HepG2 (cell line): ENCODE results near the gene ADSS1. TPM values are rescaled to one million over a fixed set of nuclear protein-coding genes. Genes with fewer than 3 reads are reported as not detected.
A peak's percentile ranks its signal among the peaks of the same experiment; 100 is the strongest.

Experiments used
- AKAP8 ChIP-seq: sonication (generic); formaldehyde crosslinking; IDR thresholded peaks from 2 replicates; pipeline ENCODE4 v1.5.1; 2020; ENCODE audit warnings: mild to moderate bottlenecking, missing genetic modification reagents
- CBX5 ChIP-seq: sonication (generic); formaldehyde crosslinking; IDR thresholded peaks from 2 replicates; pipeline ENCODE4 v1.4.0; 2020; ENCODE audit warnings: missing genetic modification reagents, borderline replicate concordance
- CTCF ChIP-seq: sonication (generic); formaldehyde crosslinking; IDR thresholded peaks from 2 replicates; pipeline ENCODE4 v1.5.0; 2020; ENCODE audit warnings: mild to moderate bottlenecking, missing genetic modification reagents, moderate library complexity
- DZIP1 ChIP-seq: sonication (generic); formaldehyde crosslinking; IDR thresholded peaks from 2 replicates; pipeline ENCODE4 v1.5.0; 2020; ENCODE audit warnings: mild to moderate bottlenecking, missing genetic modification reagents
- FUBP1 ChIP-seq: sonication (generic); formaldehyde crosslinking; IDR thresholded peaks from 2 replicates; pipeline ENCODE4 v1.5.1; 2020; ENCODE audit warnings: missing genetic modification reagents, mild to moderate bottlenecking, borderline replicate concordance
- HMGXB4 ChIP-seq, 2 experiments: sonication (generic) in 1 of 2; formaldehyde crosslinking in 1 of 2; IDR thresholded peaks; 2 replicates each; pipeline versions ENCODE4 v1.4.0 to v1.6.1; 2018 to 2020; ENCODE audit warnings: missing genetic modification reagents in 2 of 2, borderline replicate concordance in 1 of 2, low read depth in 1 of 2, mild to moderate bottlenecking in 1 of 2, missing biosample characterization in 1 of 2
- RFX5 ChIP-seq: IDR thresholded peaks from 2 replicates; pipeline ENCODE4 v1.6.1; 2011; ENCODE audit warnings: low read depth, low read length, improper control_type of control experiment
- SAP130 ChIP-seq: IDR thresholded peaks from 2 replicates; pipeline ENCODE4 v1.6.1; 2016; ENCODE audit warnings: low read depth
- SP1 ChIP-seq, 2 experiments: fragments of 450-650 bp in 1 of 2; sonication (generic) in 1 of 2; formaldehyde crosslinking in 1 of 2; IDR thresholded peaks; 2 replicates each; pipeline versions ENCODE4 v1.4.0 to v1.6.1; 2016 to 2020; ENCODE audit warnings: missing genetic modification reagents in 1 of 2
- STAG1 ChIP-seq: sonication (generic); formaldehyde crosslinking; IDR thresholded peaks from 2 replicates; pipeline ENCODE4 v1.4.0; 2020; ENCODE audit warnings: missing genetic modification reagents
- TCF7L2 ChIP-seq: IDR thresholded peaks from 2 replicates; pipeline ENCODE4 v1.6.1; 2011; ENCODE audit warnings: mild to moderate bottlenecking, low read depth, low read length, moderate library complexity
- ZBTB7B ChIP-seq: sonication (generic); formaldehyde crosslinking; IDR thresholded peaks from 2 replicates; pipeline ENCODE4 v1.4.0; 2020; ENCODE audit warnings: missing genetic modification reagents
- ZFP91 ChIP-seq: sonication (generic); formaldehyde crosslinking; IDR thresholded peaks from 2 replicates; pipeline ENCODE4 v1.9.0; 2022; ENCODE audit warnings: missing genetic modification reagents, mild to moderate bottlenecking, borderline replicate concordance
- ZFYVE20 ChIP-seq: sonication (generic); formaldehyde crosslinking; IDR thresholded peaks from 2 replicates; pipeline ENCODE4 v1.8.0; 2023; ENCODE audit warnings: low read depth, mild to moderate bottlenecking, moderate library complexity, missing genetic modification reagents, borderline replicate concordance
- ZNF136 ChIP-seq: sonication (generic); formaldehyde crosslinking; IDR thresholded peaks from 2 replicates; pipeline ENCODE4 v1.8.1; 2022; ENCODE audit warnings: low read depth, mild to moderate bottlenecking, moderate library complexity, missing genetic modification reagents
- ZNF282 ChIP-seq: fragments of 450-650 bp; IDR thresholded peaks from 2 replicates; pipeline ENCODE4 v1.6.1; 2018; ENCODE audit not compliant: partially characterized antibody
- ZNF629 ChIP-seq: sonication (generic); formaldehyde crosslinking; conservative IDR thresholded peaks from 2 replicates; pipeline ENCODE4 v1.5.0; 2020; ENCODE audit warnings: missing genetic modification reagents
- polyA plus RNA-seq, 8 experiments: library from polyadenylated mRNA; depleted of rRNA in 3 of 8; stranded (reverse) in 7 of 8; unstranded in 1 of 8; fragments of >200 nt; fragmentation: Illumina TruSeq in 4 of 8; extraction: Trizol in 4 of 8; gene quantifications; 2 replicates each; pipeline versions ENCODE4 v1.2.1 to v1.2.3, GENCODE V29; 2011 to 2016; ENCODE audit warnings: low read depth in 4 of 8, missing spikeins in 1 of 8, mixed read lengths in 1 of 8; ENCODE audit not compliant: insufficient read depth in 1 of 8
- total RNA-seq, 5 experiments: library from RNA; depleted of rRNA; stranded (reverse); fragments of >200 nt; fragmentation: Illumina TruSeq; extraction: Trizol; gene quantifications; 2 replicates each; pipeline ENCODE4 v1.2.3, GENCODE V29; 2016; ENCODE audit warnings: low read depth in 1 of 5

Gene ADSS1
- total and polyA plus RNA-seq, 2 of the 13 experiments (the other 11 are each of a cell fraction or from before 2014, with no cell fraction given): 1.0 to 36.7 TPM

- peak; percentile 39 for TF ChIP-seq STAG1 (CRISPR knock-in tag)
- no peak for TF ChIP-seq ZFYVE20 (CRISPR knock-in tag)
- TF ChIP-seq AKAP8 (CRISPR knock-in tag): peak; percentile 85
- 0 out of 2 replicates have a peak, but pooled peaks have one; percentile 15 for TF ChIP-seq ZFP91 (CRISPR knock-in tag)
- TF ChIP-seq ZBTB7B (CRISPR knock-in tag): peak; percentile 58; the same call in 1 of the 2 replicates
- peak; percentile 23; the same call in 1 of the 2 replicates for TF ChIP-seq SAP130 (CRISPR knock-in tag)
- TF ChIP-seq TCF7L2: no peak
- TF ChIP-seq ZNF136: no peak
- 0 out of 4 replicates have a peak, but pooled peaks of 1 of the 2 experiments have one; percentile 4 for TF ChIP-seq HMGXB4 (CRISPR knock-in tag; IDR thresholded peaks at IDR 0.05; ENCODE audit: borderline replicate concordance in 1 of 2, low read depth in 1 of 2)
- TF ChIP-seq RFX5: no peak
- peak; percentile 59 for TF ChIP-seq ZNF629
- no peak for TF ChIP-seq FUBP1 (CRISPR knock-in tag)
- TF ChIP-seq SP1 (IDR thresholded peaks at IDR 0.05): no peak
- TF ChIP-seq SP1 (CRISPR knock-in tag; IDR thresholded peaks at IDR 0.05): 0 out of 2 replicates have a peak, but pooled peaks have one; percentile 9
- peak; percentile 66 for TF ChIP-seq CTCF (CRISPR knock-in tag)
- no peak for TF ChIP-seq ZNF282
- TF ChIP-seq CBX5 (CRISPR knock-in tag): peak; percentile 42; the same call in 1 of the 2 replicates
- TF ChIP-seq DZIP1 (CRISPR knock-in tag): no peak
These were observed 7.6 kb downstream of the ADSS1 start (continued) for GRCh38 chr14:104731320-104732294.
